IPS DF 6.9 (cell line): ENCODE data around the gene TAF5L.
A peak's percentile ranks its signal among the peaks of the same experiment; 100 is the strongest.

ENCODE experiments used
- DNase-seq: peaks from one replicate; pipeline ENCODE4 v3.0.0-alpha.2; 2013; ENCODE audit warnings: low read depth, low spot score
- H3K27ac ChIP-seq: one replicate; pipeline ENCODE4 v1.5.1; 2013; ENCODE audit warnings: low read length, control low read depth
- H3K27me3 ChIP-seq: 2 replicates; pipeline ENCODE4 v1.6.1; 2013; ENCODE audit warnings: mild to moderate bottlenecking, low read length; ENCODE audit not compliant: control insufficient read depth, insufficient read depth
- H3K36me3 ChIP-seq: 2 replicates; pipeline ENCODE4 v1.6.1; 2013; ENCODE audit warnings: low read length; ENCODE audit not compliant: control insufficient read depth, insufficient read depth
- H3K4me1 ChIP-seq: 2 replicates; pipeline ENCODE4 v1.6.1; 2013; ENCODE audit warnings: low read length; ENCODE audit not compliant: control insufficient read depth, insufficient read depth
- H3K4me3 ChIP-seq: 2 replicates; pipeline ENCODE4 v1.5.1; 2013; ENCODE audit warnings: mild to moderate bottlenecking, low read length
- H3K9me3 ChIP-seq: 2 replicates; pipeline ENCODE4 v1.6.1; 2013; ENCODE audit warnings: low read length, inconsistent platforms; ENCODE audit not compliant: control insufficient read depth, insufficient read depth
- WGBS: extraction: QIAGEN DNeasy Blood & Tissue Kit; methylation state at CpG from one replicate; pipeline ENCODE4 v1.1.7; 2013; ENCODE audit warnings: mixed read lengths, missing lambda C conversion rate; ENCODE audit not compliant: insufficient read length, insufficient coverage; 5-methylcytosine and 5-hydroxymethylcytosine counted together

Gene TAF5L

DNA sequence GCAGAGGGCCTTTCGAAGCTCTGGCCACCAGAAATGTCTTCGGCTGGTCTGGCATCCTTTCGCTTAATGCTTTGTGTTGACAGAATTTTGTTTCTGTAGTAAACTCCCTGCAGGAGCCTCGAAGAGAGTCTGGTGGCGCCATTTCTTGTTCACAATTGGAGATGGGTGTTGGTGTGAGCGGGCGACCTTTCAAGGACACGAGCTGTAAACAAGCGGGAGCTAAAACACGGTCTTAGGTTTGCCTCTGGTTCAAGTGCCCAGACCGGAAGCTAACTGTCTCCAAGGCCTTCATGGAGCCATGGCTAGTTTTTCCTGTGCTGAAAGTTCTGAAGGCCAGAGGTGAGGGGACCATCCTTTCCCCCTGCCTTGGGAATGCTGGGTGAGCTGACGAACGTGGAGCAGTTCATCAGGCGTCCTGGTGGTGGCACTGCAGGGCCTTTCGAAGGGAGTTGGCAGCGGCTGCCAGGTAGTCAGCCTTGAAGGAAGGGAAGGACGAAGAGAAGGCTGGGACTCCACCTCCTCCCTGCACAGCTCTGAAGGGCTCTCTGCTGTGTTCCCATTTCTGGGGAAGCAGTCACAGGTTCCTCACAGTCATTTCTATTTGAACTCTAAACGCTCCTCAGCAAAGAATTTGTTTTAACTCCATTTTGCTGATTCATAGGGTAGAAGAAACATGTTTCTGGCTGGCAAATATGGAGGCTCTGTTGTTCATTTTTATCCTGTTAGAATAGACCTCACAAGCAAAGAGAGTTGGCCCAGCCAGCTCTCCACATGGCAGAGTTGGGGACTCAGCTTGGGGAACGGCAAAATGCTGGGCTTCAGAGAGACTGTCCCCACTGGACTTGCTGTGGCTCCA is 35.3 kb upstream of the TAF5L start:
- peak; percentile 48 for DNase-seq
- Histone ChIP-seq H3K4me3 (no peak overlapping the region), H3K36me3 (peaks cover 8% of the 10 kb centered on the region), H3K27ac (no peak overlapping the region), H3K27me3 (no peaks in the 10 kb centered on the region), H3K9me3 (no peaks in the 10 kb centered on the region), H3K4me1 (no peaks in the 10 kb centered on the region)
- WGBS, result no CpG with 5 or more reads among the region's 19 CpGs

DNA sequence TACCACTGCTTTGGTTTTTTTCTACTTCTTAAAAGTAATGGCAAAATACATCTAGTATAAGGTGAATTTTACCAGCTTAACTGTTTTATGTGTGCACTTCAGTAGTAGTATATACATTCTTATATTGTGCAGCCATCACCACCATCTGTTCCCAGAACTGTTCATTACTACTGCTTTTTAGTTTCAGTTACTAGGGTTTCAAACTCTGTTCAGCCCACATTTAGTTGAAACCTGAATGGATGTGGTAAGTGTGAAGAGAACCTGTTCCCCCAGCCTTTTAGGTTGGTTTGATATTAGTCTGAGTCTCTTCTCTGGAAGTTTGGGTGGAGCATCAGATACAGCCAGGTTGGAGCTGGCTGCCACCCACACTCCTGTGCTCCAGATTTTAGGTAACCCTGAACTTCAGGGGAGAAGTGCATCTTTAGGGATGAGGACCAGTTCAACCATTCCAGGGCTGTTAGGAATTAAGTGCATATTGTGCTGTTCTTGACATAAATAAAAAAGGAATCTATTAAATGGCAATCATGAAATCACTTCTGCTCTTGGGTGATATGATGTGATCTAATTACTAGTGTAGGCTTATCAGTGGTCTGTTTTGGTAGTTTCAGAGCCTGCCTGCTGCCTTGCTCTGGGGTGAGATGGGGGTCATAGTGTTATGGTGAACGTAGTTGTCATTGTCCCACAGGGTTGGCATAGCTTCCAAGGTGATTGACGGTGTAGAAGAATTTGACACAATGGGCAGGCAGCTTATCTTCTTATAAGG is 32.3 kb upstream of the TAF5L start:
- WGBS, result no CpG with 5 or more reads among the region's 2 CpGs
- no peaks in the 10 kb centered on the region for H3K27me3 ChIP-seq
- no peaks in the 10 kb centered on the region for H3K4me1 ChIP-seq
- DNase-seq, result no peak
- H3K36me3 ChIP-seq, result peaks cover 13% of the 10 kb centered on the region
- H3K9me3 ChIP-seq, result no peaks in the 10 kb centered on the region
- no peak overlapping the region for H3K27ac ChIP-seq
- H3K4me3 ChIP-seq, result no peak overlapping the region

DNA sequence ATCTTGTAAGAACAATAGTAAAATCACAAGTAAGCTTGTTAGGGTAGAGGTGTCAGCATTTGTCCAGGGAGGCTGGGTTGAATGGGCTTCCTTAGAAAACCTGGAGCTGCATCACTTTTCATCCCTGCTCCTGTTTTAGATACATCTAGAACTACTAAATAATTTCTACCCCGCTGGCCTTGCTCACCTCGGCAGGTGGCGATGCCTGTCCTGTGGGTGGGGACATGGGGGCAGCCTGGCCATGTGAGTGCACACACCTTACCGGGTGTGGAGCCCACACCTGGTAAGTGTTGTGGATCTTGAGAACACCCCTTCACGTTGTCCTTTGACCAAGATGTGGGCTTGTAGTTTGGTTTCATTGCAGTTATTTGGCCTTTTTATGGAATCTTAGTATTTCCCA is 29.9 kb upstream of the TAF5L start:
- H3K4me3 ChIP-seq, result no peak overlapping the region
- H3K9me3 ChIP-seq, result no peaks in the 10 kb centered on the region
- no peaks in the 10 kb centered on the region for H3K4me1 ChIP-seq
- no peaks in the 10 kb centered on the region for H3K27me3 ChIP-seq
- H3K36me3 ChIP-seq, result peaks cover 11% of the 10 kb centered on the region; the same call in 1 of the 2 replicates
- no peak for DNase-seq
- no CpG with 5 or more reads among the region's 5 CpGs for WGBS
- H3K27ac ChIP-seq, result no peak overlapping the region

DNA sequence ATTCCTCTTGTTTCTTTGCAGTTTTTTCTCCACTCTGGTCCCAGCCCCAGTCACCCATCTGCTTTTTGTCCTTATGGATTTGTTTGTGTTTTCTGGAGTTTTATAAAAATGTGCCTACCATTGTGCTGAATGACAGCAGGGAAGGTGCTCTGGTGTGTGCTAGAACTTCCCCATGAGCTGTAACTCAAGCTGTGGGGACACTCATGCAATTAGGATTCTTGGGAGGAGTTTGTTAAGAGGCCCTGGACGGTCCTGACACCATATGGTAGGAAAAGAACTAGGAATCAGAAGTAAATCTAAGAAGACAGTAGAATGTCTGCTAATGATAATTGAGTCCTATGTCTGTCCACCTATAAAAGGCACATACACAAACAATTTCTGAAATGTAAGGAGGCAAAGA is 27.5 kb upstream of the TAF5L start:
- H3K4me3 ChIP-seq, result no peak overlapping the region
- no CpG with 5 or more reads among the region's 1 CpG for WGBS
- H3K9me3 ChIP-seq, result no peaks in the 10 kb centered on the region
- H3K4me1 ChIP-seq, result no peaks in the 10 kb centered on the region
- peaks cover 15% of the 10 kb centered on the region; the same call in 1 of the 2 replicates for H3K36me3 ChIP-seq
- H3K27me3 ChIP-seq, result no peaks in the 10 kb centered on the region
- H3K27ac ChIP-seq, result no peak overlapping the region
- no peak for DNase-seq

DNA sequence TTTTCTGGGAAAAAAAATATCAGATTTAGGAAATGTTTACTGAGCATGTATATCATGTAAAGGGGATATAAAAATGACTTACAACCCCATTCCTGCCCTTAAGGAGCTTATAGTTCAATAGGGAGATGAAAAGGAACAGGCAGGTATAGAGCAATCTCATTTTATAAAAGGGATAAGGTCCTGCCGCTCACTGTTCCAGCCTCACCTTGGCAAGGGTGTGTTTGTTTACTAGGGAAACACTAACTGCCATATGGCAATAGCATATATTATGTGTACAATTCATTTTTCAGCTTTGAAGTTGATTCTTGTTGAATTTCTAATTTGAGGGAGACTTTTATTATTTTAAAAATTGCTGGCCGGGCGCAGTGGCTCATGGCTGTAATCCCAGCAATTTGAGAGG is 25.6 kb upstream of the TAF5L start:
- H3K4me3 ChIP-seq, result no peak overlapping the region
- no peak for DNase-seq
- no CpG with 5 or more reads among the region's 3 CpGs for WGBS
- no peaks in the 10 kb centered on the region for H3K9me3 ChIP-seq
- no peaks in the 10 kb centered on the region for H3K4me1 ChIP-seq
- H3K36me3 ChIP-seq, result peaks cover 24% of the 10 kb centered on the region
- H3K27me3 ChIP-seq, result no peaks in the 10 kb centered on the region
- H3K27ac ChIP-seq, result no peak overlapping the region

DNA sequence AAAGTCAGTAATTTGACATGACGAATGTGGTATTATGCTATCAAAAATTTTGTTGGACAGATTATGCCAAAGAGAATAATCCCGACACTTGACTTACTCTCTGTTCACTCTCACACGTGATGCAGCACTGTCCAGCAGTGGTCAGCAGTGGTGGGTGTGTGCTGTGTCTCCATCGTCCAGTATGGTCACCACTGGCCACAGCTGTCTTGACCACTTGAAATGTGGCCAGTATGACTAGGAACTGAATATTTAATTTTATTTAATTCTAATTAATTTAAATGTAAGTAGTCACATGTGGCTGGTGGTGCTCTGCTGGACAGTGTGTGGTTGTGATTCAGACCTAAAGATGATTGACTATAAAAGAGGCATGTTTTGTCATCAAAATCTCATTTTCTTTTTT is 24.1 kb upstream of the TAF5L start:
- Histone ChIP-seq H3K27ac (no peak overlapping the region), H3K36me3 (peaks cover 26% of the 10 kb centered on the region), H3K27me3 (no peaks in the 10 kb centered on the region), H3K9me3 (no peaks in the 10 kb centered on the region), H3K4me1 (no peaks in the 10 kb centered on the region), H3K4me3 (no peak overlapping the region)
- DNase-seq, result no peak
- WGBS, result no CpG with 5 or more reads among the region's 4 CpGs

DNA sequence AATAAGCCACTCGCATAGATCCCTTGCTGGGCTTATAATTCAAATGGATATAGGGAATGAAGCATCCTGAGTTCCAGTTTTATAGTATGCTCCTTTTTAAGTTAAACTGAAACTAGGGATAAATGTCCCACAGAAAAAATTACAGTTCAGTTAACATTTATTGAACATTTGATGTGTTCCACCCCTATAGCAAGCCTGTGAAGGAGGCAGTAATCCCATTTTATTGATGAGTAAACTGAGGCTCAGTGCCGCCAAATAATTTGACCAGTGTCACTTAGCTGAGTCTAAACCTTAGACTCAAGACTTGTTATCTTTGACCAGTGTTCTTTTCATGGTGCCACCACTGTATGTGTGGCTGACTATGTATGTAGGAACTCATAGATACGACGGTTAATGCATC is 22.5 kb upstream of the TAF5L start:
- no peak overlapping the region for H3K27ac ChIP-seq
- H3K4me3 ChIP-seq, result no peak overlapping the region
- H3K9me3 ChIP-seq, result no peaks in the 10 kb centered on the region
- no peak for DNase-seq
- H3K36me3 ChIP-seq, result peaks cover 33% of the 10 kb centered on the region
- no CpG with 5 or more reads among the region's 4 CpGs for WGBS
- H3K27me3 ChIP-seq, result no peaks in the 10 kb centered on the region
- H3K4me1 ChIP-seq, result no peaks in the 10 kb centered on the region

DNA sequence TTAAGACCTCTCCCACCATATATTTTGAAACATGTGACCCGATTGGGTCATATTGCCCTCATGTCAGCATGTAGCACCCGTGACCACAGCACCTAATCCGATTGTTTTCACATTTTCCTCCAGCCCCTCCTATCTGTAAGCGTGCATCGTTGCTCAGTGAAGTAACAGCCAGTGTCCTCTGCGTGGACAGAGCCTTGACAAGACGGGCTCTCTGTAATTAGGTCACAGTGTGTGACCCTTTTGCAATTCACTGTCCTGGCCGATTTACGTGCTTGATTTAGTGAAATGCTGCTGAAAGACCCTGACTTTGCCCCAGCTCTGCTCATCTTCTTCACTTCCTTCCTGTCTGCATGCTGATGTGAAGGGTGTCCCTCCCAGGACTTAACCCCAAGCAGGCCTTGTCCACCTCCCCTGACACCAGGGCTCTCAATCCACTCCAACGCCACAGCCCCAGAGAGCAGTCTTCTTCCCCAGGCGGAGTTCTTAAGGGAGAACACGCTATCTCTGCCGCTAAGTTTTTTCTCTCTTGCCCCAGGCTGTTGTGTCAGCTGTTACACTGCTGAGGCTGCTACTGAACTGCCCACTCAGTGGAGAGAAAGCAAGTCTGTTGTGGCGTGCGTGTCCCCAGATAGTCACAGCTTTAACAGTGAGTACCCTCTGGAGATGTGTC is 19.5 kb upstream of the TAF5L start:
- Histone ChIP-seq H3K9me3 (no peaks in the 10 kb centered on the region), H3K27ac (no peak overlapping the region), H3K4me3 (no peak overlapping the region), H3K36me3 (peaks cover 32% of the 10 kb centered on the region), H3K27me3 (no peaks in the 10 kb centered on the region), H3K4me1 (no peaks in the 10 kb centered on the region)
- no CpG with 5 or more reads among the region's 15 CpGs for WGBS
- DNase-seq, result no peak

DNA sequence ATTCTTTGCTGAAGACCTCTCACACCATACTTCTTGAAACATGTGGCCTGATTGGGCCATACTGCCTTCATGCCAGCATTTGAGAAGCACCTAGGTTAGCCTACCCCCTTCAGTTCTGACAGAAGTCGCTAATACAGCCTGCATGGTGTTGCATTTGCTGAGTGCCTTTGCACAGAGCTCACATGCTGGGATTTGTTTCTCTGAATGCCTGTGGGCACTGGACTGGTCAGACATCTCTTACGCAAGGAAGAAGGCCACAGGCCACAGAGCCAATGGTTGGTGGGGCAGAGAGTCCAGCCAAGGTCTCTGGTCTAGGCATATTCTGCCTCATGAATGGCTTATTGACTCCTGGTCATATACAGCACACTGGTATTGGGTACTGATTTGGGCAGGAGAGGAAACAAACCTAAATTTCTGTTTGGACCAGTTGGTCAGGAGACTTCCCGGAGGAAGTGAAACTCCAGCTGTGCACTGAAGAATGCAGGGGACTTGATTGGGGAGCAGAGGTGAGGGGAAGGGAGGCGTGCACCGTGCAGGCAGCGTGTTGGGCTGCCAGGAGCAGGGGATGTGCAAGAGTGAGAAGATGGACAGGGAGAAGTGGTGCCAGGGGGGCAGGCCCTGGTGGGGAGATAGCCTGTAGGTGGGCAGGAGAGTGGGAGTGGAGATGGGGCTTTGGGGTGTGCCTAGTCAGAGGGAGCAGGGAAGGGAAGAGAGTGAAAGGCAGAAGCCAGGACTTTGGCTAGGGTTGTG is 18.2 kb upstream of the TAF5L start:
- H3K27me3 ChIP-seq, result no peaks in the 10 kb centered on the region
- no CpG with 5 or more reads among the region's 6 CpGs for WGBS
- H3K4me3 ChIP-seq, result no peak overlapping the region
- H3K27ac ChIP-seq, result no peak overlapping the region
- no peak for DNase-seq
- H3K36me3 ChIP-seq, result peaks cover 30% of the 10 kb centered on the region
- no peaks in the 10 kb centered on the region for H3K9me3 ChIP-seq
- H3K4me1 ChIP-seq, result no peaks in the 10 kb centered on the region

DNA sequence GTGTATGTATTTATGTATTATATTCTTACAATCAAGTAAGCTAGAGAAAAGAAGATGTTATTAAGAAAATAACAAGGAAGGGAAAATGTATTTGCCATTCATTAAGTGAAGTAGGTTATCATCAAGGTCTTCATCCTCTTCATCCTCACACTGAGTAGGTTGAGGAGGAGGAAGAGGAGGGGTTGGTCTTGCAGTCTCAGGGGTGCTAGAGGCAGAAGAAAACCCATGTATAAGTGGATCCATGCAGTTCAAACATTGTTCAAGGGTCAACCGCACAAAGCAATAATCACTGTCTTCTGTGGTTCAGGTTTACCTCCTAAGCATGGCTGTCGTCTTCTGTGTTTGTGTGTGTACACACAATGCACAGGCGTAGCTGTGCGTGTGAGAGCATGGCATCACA is 17.0 kb upstream of the TAF5L start:
- WGBS, result no CpG with 5 or more reads among the region's 4 CpGs
- Histone ChIP-seq H3K4me3 (no peak overlapping the region), H3K27ac (no peak overlapping the region), H3K36me3 (peaks cover 26% of the 10 kb centered on the region), H3K27me3 (no peaks in the 10 kb centered on the region), H3K9me3 (no peaks in the 10 kb centered on the region), H3K4me1 (no peaks in the 10 kb centered on the region)
- no peak for DNase-seq
